Uterus (tissue), 4 donors: ENCODE data around the gene ITIH4. TPM values are rescaled to one million over a fixed set of nuclear protein-coding genes. Genes with fewer than 3 reads are reported as not detected.

Experiments
- DNase-seq, 2 donors: peaks; one replicate each; pipeline ENCODE4 v3.0.0-alpha.2; 2019 to 2020
- H3K27ac ChIP-seq, 2 donors: fragments of 200-600 bp; sonication (generic); 1 replicate in 1 of 2; 2 replicates in 1 of 2; pipeline ENCODE4 v1.5.1; 2016 to 2018
- H3K27me3 ChIP-seq, 2 donors: fragments of 200-600 bp; sonication (generic); one replicate each; pipeline ENCODE4 v1.5.1; 2018 to 2019; ENCODE audit warnings: control low read depth in 1 of 2
- H3K36me3 ChIP-seq, 2 donors: fragments of 200-600 bp; sonication (generic); one replicate each; pipeline ENCODE4 v1.5.1; 2019; ENCODE audit warnings: control low read depth in 1 of 2
- H3K4me1 ChIP-seq, 2 donors: fragments of 200-600 bp; sonication (generic); one replicate each; pipeline ENCODE4 v1.5.1; 2018 to 2019; ENCODE audit warnings: control low read depth in 1 of 2
- H3K4me3 ChIP-seq, 2 donors: fragments of 200-600 bp; sonication (generic); 1 replicate in 1 of 2; 2 replicates in 1 of 2; pipeline ENCODE4 v1.5.1; 2018 to 2019; ENCODE audit warnings: mild to moderate bottlenecking in 1 of 2
- H3K9me3 ChIP-seq, 2 donors: fragments of 200-600 bp; sonication (generic); one replicate each; pipeline ENCODE4 v1.5.1; 2019; ENCODE audit warnings: control low read depth in 1 of 2
- CTCF ChIP-seq, 4 experiments: fragments of 200-600 bp in 2 of 4; fragments of 450-650 bp in 2 of 4; sonication (generic) in 2 of 4; IDR thresholded peaks; one replicate each; pipeline ENCODE4 v1.5.1; 2016 to 2019; ENCODE audit warnings: antibody characterized with exemption in 4 of 4, mild to moderate bottlenecking in 2 of 4, moderate library complexity in 1 of 4
- POLR2A ChIP-seq, 2 donors: fragments of 450-650 bp; IDR thresholded peaks; one replicate each; pipeline ENCODE4 v1.6.1; 2016; ENCODE audit warnings: antibody characterized with exemption in 2 of 2, mild to moderate bottlenecking in 1 of 2, moderate library complexity in 1 of 2
- intact Hi-C: fragments of 100-400 bp; cut with DNase I; formaldehyde crosslinking; loops from one replicate; pipeline ENCODE4 v1.15.1; 2023; ENCODE audit warnings: low total_unique reads
- total RNA-seq, 4 donors: library from RNA; depleted of rRNA in 3 of 4; stranded (reverse); fragments of >200 nt in 3 of 4; gene quantifications; one replicate each; pipeline versions ENCODE4 v1.1.0 to v1.2.4, GENCODE V29; 2014 to 2023
- donor health status: DM: yes; HTN: yes; CAD: no.

ITIH4 gene
- total RNA-seq, 4 donors from 2014 or later, result 0.26 to 8.7 (median 6.9) TPM

DNA sequence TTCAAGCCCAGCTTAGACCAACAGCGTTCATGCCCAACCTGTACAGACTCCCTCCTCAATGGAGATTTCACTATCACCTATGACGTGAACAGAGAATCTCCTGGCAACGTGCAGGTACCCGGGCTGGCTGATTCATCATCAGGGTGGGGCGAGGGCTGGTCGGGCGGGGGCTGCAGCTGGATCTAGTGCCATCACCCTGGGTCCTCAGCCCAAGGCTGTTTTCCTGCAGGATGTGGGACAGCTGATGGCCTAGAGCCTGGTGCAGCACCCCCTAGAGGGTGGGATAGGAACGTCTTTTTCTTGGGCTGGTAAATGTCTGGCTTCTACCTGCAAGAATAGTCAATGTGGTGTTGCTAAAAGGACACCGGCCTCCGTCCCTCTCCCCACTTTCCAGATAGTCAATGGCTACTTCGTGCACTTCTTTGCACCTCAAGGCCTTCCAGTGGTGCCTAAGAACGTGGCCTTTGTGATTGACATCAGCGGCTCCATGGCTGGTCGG, 31.4 kb downstream of the ITIH4 start:
- DNase-seq, result no peak
- no peaks in the 10 kb centered on the region for H3K36me3 ChIP-seq
- intact Hi-C loops, result no loop called here

GRCh38 chr3:52798376-52798977, 32.0 kb downstream of the ITIH4 start:
- intact Hi-C loops, result no loop called here
- Histone ChIP-seq H3K36me3 (no peaks in the 10 kb centered on the region), H3K9me3 (no peaks in the 10 kb centered on the region), H3K4me1 (no peaks in the 10 kb centered on the region), H3K27ac (no peak overlapping the region), H3K4me3 (no peak overlapping the region), H3K27me3 (no peaks in the 10 kb centered on the region)
- TF ChIP-seq POLR2A (IDR thresholded peaks at IDR 0.05) (no peak), CTCF (IDR thresholded peaks at IDR 0.05) (no peak)
- no peak for DNase-seq

More for the DNA sequence above, 31.4 kb downstream of the ITIH4 start:
- no peaks in the 10 kb centered on the region for H3K27me3 ChIP-seq
- TF ChIP-seq POLR2A (IDR thresholded peaks at IDR 0.05) (no peak), CTCF (IDR thresholded peaks at IDR 0.05) (no peak)
- no peaks in the 10 kb centered on the region for H3K9me3 ChIP-seq
- no peak overlapping the region for H3K27ac ChIP-seq
- no peak overlapping the region for H3K4me3 ChIP-seq
- no peaks in the 10 kb centered on the region for H3K4me1 ChIP-seq

DNA sequence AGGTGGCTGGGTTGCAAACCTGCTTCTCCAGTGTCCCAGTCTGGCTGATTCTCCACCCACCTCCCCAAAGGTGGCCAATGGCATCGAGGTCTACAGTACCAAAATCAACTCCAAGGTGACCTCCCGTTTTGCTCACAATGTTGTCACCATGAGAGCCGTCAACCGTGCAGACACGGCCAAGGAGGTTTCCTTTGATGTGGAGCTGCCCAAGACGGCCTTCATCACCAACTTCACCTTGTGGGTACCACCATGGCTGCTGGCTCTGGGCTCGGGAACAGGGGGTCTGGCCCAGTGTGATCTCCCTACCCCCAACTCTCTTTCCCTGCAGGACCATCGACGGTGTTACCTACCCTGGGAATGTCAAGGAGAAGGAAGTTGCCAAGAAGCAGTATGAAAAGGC, 34.1 kb downstream of the ITIH4 start:
- Histone ChIP-seq H3K27me3 (no peaks in the 10 kb centered on the region), H3K4me1 (no peaks in the 10 kb centered on the region), H3K4me3 (no peak overlapping the region), H3K9me3 (no peaks in the 10 kb centered on the region), H3K27ac (no peak overlapping the region), H3K36me3 (no peaks in the 10 kb centered on the region)
- TF ChIP-seq CTCF (IDR thresholded peaks at IDR 0.05) (no peak), POLR2A (IDR thresholded peaks at IDR 0.05) (no peak)
- no peak for DNase-seq
- intact Hi-C loops, result no loop called here

DNA sequence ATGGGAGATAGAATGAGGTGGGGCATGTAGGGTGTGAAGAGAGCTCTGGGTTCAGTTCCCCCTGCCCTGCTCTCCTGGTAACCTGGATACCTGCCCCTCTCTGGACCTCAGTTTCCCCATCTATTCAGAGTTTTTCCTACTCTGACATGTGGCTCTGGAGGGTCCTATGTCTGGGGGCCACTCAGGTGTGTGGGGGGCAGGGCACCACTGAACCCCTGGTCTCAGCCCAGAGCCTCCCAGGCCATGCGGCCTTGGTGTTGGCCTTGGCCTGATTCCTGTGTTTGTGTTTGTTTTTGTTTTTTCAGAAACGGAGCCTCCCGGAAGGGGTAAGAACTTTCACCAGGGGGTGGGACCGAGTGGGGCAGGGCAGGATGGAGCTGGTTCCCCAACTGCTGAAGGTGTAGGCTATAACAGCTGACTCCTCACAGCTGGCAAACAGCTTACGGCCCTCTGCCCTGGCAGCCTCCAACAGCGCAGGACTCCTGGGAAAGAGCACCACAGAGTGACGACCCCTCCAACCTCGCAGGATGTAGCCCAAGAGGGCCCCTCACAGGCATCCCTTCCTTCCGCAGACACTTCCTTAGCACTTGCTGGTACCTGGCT, 35.1 kb downstream of the ITIH4 start:
- DNase-seq, result no peak
- Histone ChIP-seq H3K36me3 (no peaks in the 10 kb centered on the region), H3K4me1 (no peaks in the 10 kb centered on the region), H3K9me3 (no peaks in the 10 kb centered on the region), H3K27me3 (no peaks in the 10 kb centered on the region), H3K27ac (no peak overlapping the region), H3K4me3 (no peak overlapping the region)
- intact Hi-C loops, result no loop called here
- TF ChIP-seq CTCF (IDR thresholded peaks at IDR 0.05) (no peak), POLR2A (IDR thresholded peaks at IDR 0.05) (no peak)

- Histone ChIP-seq H3K4me3 (no peak within 1 kb of the TSS), H3K4me1 (no peaks in the 10 kb centered on the region), H3K9me3 (no peaks in the 10 kb centered on the region), H3K27me3 (no peaks in the 10 kb centered on the region), H3K36me3 (no peaks in the 10 kb centered on the region), H3K27ac (no peak within 1 kb of the TSS)
- DNase-seq, result no peak
- intact Hi-C loops, result no loop called here
- TF ChIP-seq POLR2A (IDR thresholded peaks at IDR 0.05), result no peak
- TF ChIP-seq CTCF (IDR thresholded peaks at IDR 0.05), result no peak
Observed at GRCh38 chr3:52794612-52795099, 35.8 kb downstream of the ITIH4 start, which contains the start of gene ITIH3. Gene ITIH3, plus strand, starts transcription at chr3:52794796. Its CDS starts 8 bp downstream, at chr3:52794804.
